NOMO-1 treated with dmso at 0.1 percent for 144 hours (cell line): ENCODE results near the gene EDEM1.
"Not testable (repeated sequence)": the region's sequence is repeated elsewhere in the genome, so short reads cannot be mapped to it uniquely, and the experiment has no call there.

ENCODE experiments used
- DNase-seq: peaks from one replicate; lab custom pipeline; 2025; ENCODE audit not compliant: unreplicated experiment; lab: John Stamatoyannopoulos, UW

The EDEM1 gene

DNA sequence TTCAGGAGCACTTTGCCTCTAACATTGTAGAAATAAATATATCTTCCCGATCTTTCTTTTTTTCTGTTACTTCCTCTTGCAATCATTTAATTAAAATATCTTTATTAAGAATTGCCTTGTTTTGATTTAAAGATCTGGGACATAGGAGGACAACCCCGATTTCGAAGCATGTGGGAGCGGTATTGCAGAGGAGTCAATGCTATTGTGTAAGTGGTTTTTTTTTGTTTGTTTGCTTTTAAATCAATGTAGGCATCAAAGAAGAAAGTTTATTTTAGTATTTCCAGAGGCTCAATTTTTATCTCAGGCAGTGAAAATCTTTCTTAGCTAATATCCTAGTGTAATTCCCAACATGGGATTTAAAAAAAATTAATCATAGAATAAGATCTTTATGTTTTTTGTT, 15.5 kb upstream of the EDEM1 start:
- no peak for DNase-seq

DNA sequence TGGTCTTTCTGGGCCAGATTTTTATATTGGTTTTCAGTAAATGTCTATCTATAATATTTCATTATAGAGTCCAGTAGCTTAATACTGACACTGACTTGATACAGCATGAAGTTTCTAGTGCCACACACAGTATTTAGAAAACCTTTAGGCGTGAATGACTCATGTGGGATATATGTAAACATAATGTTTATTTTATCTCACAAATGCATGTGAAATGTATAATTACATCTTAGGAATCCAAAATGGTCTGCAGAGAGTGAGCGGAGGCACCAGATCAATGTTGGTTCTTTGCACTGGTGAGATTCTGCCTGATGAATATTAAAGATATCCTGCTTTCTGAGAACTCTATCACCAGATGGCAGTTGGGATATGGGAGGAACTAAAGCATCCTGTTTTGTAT, 8.5 kb upstream of the EDEM1 start:
- not testable (repeated sequence) for DNase-seq

GRCh38 chr3:5181469-5182141, 5.9 kb upstream of the EDEM1 start:
- no peak for DNase-seq

DNA sequence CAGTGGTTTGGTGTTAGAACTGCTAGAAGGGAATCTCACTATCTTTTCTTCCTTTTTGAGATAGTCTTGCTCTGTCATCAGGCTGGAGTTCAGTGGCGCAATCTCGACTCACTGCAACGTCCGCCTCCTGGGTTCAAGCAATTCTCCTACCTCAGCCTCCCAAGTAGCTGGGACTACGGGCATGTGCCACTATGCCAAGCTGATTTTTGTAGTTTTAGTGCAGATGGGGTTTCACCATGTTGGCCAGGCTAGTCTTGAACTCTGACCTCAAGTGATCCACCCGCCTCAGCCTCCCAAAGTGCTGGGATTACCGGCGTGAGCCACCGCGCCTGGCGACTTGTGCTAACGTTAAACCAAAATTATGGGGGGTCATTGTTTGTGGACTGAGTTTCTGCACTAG, 3.8 kb upstream of the EDEM1 start:
- DNase-seq: not testable (repeated sequence)

GRCh38 chr3:5184499-5184898, 3.0 kb upstream of the EDEM1 start:
- no peak for DNase-seq

- no peak for DNase-seq
Measured at GRCh38 chr3:5185093-5185673, 2.3 kb upstream of the EDEM1 start.

DNA sequence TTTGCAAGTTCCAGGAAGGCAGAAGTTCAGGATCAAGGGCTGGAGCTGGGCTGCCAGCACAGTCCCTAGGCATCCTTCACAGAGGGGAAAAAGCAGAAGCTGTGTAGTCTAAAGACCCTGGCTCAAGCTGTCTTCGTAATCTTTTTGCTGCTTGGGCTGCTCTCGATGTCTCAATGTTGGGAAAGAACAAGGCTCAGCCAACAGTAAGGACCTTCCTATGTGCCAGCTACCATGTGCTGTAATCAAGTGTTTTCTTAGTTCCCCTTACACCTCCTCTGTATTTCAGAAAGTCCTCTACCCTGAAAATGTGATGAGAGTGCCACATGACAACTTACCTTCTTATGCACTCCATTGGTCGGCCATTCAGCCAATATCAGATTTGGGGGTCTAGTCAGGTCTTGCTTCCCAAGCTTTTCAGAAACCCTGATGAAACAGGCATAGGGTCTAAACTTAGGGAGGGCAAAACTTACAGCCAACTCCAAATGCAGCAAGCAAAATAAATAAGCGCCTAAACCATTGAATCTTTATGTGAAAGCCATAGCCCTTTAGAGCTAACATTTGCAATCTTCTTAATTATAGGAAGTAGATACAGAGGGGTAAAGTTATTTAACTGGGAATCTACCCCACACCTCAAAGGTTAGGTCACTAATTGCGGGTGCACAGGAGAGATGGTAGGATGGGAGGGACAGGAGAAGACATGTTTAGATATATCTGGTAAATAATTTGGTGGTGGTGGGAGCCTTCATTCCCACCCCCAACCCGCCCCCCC, 1.2 kb upstream of the EDEM1 start:
- peak; percentile 83 for DNase-seq

- no peak for DNase-seq
Measured at GRCh38 chr3:5186858-5187155, 700 bp upstream of the EDEM1 start.

- DNase-seq: no peak
Measured at GRCh38 chr3:5187920-5188418, 462 bp downstream of the EDEM1 start.

GRCh38 chr3:5188419-5189221, 1.1 kb downstream of the EDEM1 start:
- DNase-seq: peak; percentile 51

GRCh38 chr3:5190147-5190791, 2.8 kb downstream of the EDEM1 start:
- no peak for DNase-seq

GRCh38 chr3:5191555-5192304, 4.2 kb downstream of the EDEM1 start:
- no peak for DNase-seq

DNA sequence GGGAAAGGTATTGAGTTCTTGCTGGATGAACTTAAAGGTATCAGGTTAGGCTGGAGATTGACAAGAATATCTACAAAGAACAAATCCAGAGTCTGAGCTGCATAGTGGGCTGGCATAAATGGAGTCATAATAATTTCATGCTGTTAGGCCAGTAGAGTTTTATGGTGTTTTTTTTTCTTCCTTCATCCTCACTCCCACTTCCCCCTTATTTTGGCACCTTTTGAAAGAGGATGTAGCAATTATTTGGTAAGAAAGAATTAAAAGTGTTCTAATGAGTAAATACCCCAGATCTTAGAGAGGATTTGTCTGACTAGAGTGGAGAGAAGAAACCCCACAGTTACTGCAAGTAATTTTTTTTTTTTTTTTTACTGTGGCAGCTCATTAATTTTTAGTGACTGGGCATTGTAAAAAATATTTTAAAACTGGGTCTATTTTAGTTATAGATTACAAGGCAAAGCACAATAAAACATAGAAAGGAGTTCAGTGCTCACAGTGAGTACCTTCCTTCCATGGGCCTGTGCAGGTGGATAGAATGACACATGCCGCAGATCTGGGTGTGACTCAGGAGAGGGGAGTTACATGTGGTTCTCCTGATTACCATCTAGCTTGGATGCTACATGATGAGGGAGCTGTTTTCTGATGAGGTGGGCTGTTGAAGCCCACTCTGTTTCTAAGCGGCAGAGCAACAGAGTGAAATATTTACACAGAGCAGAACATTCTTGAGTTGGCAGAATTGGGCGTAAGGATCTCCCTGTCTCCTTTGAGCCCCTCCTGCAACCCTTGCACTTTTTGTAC, 5.3 kb downstream of the EDEM1 start:
- DNase-seq: peak; percentile 45

DNA sequence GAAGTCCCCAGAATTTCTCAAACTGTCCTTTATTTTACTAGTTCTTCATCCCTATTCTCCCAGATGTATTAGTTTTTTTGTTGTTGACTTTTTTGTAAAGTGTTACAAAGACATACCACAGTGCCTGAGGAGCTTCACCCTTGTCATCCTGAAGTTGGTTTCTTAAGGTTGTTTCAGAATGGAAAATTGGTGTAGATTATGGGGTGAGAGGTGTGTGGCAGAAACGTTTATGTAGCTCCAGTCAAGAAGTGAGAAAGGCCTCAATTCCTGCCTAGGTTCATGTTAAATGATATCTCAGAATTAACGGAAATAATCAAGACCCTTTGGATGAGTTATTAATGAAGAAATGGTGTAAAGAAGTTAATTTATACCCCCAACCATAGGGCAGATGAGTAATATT, 6.8 kb downstream of the EDEM1 start:
- DNase-seq: no peak

DNA sequence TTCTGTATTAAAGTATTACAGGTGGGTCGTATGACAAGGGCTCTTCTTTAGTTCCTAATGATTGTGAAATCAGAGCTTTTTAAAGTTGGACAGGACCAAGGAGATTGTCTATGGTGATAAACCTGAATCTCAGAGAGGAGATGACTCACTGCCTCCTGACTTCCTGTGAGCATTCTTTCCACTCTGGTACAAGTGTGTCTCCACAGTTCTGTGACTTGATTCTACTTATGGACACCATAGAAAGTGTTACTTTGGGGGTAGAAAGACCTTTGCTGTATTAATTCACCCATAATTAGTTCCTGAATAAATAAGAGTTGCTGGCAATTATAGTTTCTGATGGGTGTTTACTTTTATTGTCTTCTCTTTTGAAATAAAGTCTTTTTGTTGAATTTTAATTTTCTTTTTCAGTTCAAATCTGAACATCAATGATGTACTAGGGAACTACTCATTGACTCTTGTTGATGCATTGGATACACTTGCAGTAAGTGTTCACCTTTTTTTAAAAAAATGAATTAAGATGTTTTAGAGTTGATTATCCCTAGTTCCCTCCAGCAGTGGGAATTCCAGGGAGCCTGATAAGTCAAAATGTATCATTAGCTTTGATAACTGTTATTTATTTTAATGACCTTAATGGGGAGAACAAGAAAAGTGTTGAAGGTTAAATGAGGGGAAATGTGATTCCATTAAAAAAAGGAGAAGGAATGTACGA, 7.4 kb downstream of the EDEM1 start:
- DNase-seq: no peak

DNA sequence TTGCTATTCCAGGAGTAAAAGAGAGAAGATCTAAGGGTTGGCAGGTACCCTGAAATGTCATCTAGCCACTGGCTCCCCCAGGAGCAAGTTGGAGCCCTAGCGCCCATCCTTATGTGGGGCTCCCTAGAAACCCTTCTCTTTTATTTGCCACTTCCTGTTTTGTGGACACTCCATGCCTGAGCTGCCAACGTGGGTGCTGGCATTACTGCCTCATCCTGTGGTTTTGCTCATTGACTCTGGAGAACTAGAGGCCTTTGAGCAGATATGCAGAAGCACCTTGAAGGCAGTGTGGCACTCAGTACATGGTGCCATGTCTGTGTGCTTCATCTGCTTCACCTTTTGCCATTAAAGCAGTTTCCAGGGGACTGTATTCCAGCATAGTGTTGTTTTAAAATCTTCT, 8.1 kb downstream of the EDEM1 start:
- DNase-seq: peak; percentile 61

DNA sequence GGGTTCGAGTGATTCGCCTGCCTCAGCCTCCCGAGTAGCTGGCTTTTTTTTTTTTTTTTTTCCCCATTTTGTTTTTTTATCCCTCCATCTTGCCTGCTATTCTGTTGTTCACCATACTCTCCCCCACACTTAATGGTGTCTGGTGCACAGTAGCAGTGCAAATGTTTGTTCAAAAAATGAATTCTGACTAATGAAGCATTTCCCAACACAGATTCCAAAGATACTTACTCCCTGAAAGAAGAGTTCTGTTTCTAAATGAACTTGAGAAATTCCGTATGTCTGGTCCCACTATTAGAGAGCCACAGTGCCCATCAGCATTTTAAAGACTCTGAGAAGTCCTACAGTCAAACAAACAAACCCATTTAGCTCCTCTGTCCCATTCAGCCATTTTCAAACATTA, 9.5 kb downstream of the EDEM1 start:
- DNase-seq: no peak

- peak; percentile 34 for DNase-seq
Measured at GRCh38 chr3:5197470-5198312, 10.2 kb downstream of the EDEM1 start.
